Sigmoid colon (tissue), 4 donors: ENCODE measurements around the gene KAZN.

Experiments used
- CTCF ChIP-seq, 4 experiments: fragments of 450-650 bp in 3 of 4; fragments of 200-600 bp in 1 of 4; IDR thresholded peaks; one replicate each; pipeline ENCODE4 v1.5.1; 2016 to 2019; ENCODE audit warnings: antibody characterized with exemption in 4 of 4, mild to moderate bottlenecking in 3 of 4, moderate library complexity in 2 of 4
- POLR2AphosphoS5 ChIP-seq, 4 donors: sonication (generic); formaldehyde crosslinking; IDR thresholded peaks; one replicate each; pipeline ENCODE4 v1.6.1; 2017; ENCODE audit warnings: antibody characterized with exemption in 4 of 4

DNA sequence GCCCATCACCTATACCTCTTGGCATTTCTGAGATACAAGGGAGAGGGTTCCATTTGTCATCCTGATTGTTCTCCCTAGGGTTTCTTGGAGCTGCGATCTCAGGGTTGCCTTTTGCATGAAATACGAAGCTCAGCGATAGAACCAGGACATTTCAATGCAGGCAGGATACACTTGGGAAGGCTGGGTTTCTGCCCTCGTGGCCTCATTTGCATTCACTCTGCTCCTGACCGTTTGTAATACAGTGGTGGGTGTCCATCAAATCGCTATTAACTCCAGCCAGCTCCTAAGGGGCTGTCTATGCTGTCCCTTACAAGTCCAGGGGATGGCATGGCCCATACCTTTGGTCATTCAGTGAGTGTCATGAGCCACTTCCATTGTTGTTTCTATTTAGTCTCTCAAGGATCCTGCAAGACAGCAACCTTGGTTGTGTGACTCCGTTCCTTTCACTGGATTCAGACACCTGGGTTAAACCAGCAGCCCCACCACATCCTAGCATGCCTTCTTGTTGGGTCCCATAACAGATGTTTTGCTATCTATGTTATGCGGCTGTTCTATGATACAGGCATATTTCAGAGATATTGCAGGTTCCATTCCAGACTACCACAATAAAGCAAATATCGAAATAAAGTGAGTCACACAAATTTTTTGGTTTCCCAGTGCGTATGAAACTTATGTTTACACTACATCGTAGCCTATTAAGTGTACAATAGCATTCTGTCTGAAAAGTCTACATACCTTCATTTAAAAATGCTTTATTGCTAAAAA lies 18.3 kb downstream of the KAZN start:
- TF ChIP-seq CTCF (IDR thresholded peaks at IDR 0.05) (no peak), POLR2AphosphoS5 (IDR thresholded peaks at IDR 0.05) (no peak)
